ENCODE results near the gene COL6A6.

Gene COL6A6

DNA sequence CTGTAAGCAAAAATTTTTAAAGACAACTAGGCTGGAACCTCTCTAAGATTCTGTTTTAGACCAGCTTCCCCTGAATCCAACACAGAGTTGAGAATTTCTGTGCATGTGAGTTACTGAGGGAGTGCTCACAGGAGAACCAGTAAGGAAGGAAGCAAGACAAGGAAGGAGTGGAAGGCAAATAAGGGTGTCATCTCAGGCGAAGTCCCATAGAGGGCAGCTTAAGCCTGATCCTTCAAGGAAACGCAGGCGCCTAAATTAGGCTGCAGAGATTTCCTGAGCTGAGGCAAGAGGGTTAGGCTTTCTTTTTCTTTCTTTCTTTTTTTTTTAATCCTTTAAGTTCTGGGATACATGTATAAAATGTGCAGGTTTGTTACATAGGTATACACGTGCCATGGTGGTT lies 36.2 kb upstream of the COL6A6 start:
- H3K4me1 ChIP-seq (ENCODE audit: control insufficient read depth, insufficient read depth, low read depth, low read length): no peaks in the 10 kb centered on the region
- H2AFZ ChIP-seq (ENCODE audit: low read depth, low read length): no peak overlapping the region
- no peak overlapping the region for H2BK15ac ChIP-seq (ENCODE audit: low read depth, poor library complexity, severe bottlenecking)
- H3K27me3 ChIP-seq (ENCODE audit: control insufficient read depth in 1 of 2, insufficient read depth in 1 of 2, low read length in 2 of 2): no peaks in the 10 kb centered on the region
- no peak overlapping the region for H3K4me3 ChIP-seq (ENCODE audit: insufficient read depth in 1 of 2, low read depth in 1 of 2, low read length in 2 of 2)
- peaks cover 4% of the 10 kb centered on the region for H3K9me3 ChIP-seq (ENCODE audit: control insufficient read depth, low read length)
- no peak overlapping the region for H3K27ac ChIP-seq (ENCODE audit: low read length, poor library complexity, severe bottlenecking)
- H3K4ac ChIP-seq (ENCODE audit: low read depth in 1 of 2, low read length in 2 of 2): no peak overlapping the region
- no peak overlapping the region for H2BK5ac ChIP-seq (ENCODE audit: low read depth, low read length, poor library complexity, severe bottlenecking)
- H3K9ac ChIP-seq (ENCODE audit: low read length): peak overlapping the region; percentile 45
- H3K36me3 ChIP-seq (ENCODE audit: control insufficient read depth in 1 of 2, insufficient read depth in 2 of 2, low read depth in 1 of 2, low read length in 2 of 2): no peaks in the 10 kb centered on the region
- no peak overlapping the region for H4K91ac ChIP-seq (ENCODE audit: low read length)
- no peak overlapping the region for H3K14ac ChIP-seq (ENCODE audit: low read length in 2 of 2)
- no CpG with 5 or more reads among the region's 4 CpGs for WGBS
- H2BK12ac ChIP-seq (ENCODE audit: low read length in 2 of 2): no peak overlapping the region
- H3K18ac ChIP-seq (ENCODE audit: low read depth in 1 of 2, low read length in 2 of 2): no peak overlapping the region
- no peak overlapping the region for H3K23ac ChIP-seq (ENCODE audit: low read length in 2 of 2)
- no peak overlapping the region for H2AK5ac ChIP-seq (ENCODE audit: low read length, severe bottlenecking)
- H3K79me1 ChIP-seq (replicated peaks; ENCODE audit: low read length, poor library complexity, severe bottlenecking): no peaks in the 10 kb centered on the region
- no peak overlapping the region for H2BK120ac ChIP-seq (ENCODE audit: low read depth, low read length)
- DNase-seq: peak; percentile 16
- H3K4me2 ChIP-seq (ENCODE audit: low read length, poor library complexity, severe bottlenecking): no peak overlapping the region
- no peak overlapping the region for H4K8ac ChIP-seq (ENCODE audit: low read length)

DNA sequence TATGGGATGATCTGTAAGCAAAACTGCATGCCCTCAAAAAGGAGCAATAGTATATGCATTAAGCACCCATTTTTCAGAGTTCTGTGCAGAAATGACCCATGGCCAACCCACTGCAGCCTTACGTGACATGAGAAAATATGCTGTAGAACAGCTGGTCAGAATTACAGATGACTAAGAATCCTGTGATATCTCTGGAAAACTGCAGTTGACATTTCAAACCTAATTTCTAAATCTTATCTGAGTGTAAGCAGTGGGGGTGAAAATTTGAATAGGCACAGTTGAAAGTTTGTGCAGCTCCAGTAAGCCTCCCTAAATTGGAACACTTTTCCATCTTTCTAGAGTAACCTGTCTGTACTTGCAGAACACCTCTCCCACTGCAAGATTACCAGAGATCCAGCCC lies 28.7 kb upstream of the COL6A6 start:
- Histone ChIP-seq H3K14ac (ENCODE audit: low read length in 2 of 2) (no peak overlapping the region), H3K27ac (ENCODE audit: low read length, poor library complexity, severe bottlenecking) (no peak overlapping the region), H4K91ac (ENCODE audit: low read length) (no peak overlapping the region), H2AFZ (ENCODE audit: low read depth, low read length) (no peak overlapping the region), H3K4me3 (ENCODE audit: insufficient read depth in 1 of 2, low read depth in 1 of 2, low read length in 2 of 2) (no peak overlapping the region), H4K8ac (ENCODE audit: low read length) (no peak overlapping the region), H3K4me2 (ENCODE audit: low read length, poor library complexity, severe bottlenecking) (no peak overlapping the region), H3K79me1 (replicated peaks; ENCODE audit: low read length, poor library complexity, severe bottlenecking) (no peaks in the 10 kb centered on the region), H3K9ac (ENCODE audit: low read length) (peak overlapping the region; percentile 62), H3K23ac (ENCODE audit: low read length in 2 of 2) (no peak overlapping the region), H3K4me1 (ENCODE audit: control insufficient read depth, insufficient read depth, low read depth, low read length) (peaks cover 1% of the 10 kb centered on the region), H2BK5ac (ENCODE audit: low read depth, low read length, poor library complexity, severe bottlenecking) (no peak overlapping the region), H2AK5ac (ENCODE audit: low read length, severe bottlenecking) (no peak overlapping the region), H3K18ac (ENCODE audit: low read depth in 1 of 2, low read length in 2 of 2) (no peak overlapping the region), H3K36me3 (ENCODE audit: control insufficient read depth in 1 of 2, insufficient read depth in 2 of 2, low read depth in 1 of 2, low read length in 2 of 2) (no peaks in the 10 kb centered on the region), H2BK15ac (ENCODE audit: low read depth, poor library complexity, severe bottlenecking) (no peak overlapping the region), H3K9me3 (ENCODE audit: control insufficient read depth, low read length) (no peaks in the 10 kb centered on the region), H3K27me3 (ENCODE audit: control insufficient read depth in 1 of 2, insufficient read depth in 1 of 2, low read length in 2 of 2) (no peaks in the 10 kb centered on the region), H3K4ac (ENCODE audit: low read depth in 1 of 2, low read length in 2 of 2) (no peak overlapping the region), H2BK12ac (ENCODE audit: low read length in 2 of 2) (no peak overlapping the region), H2BK120ac (ENCODE audit: low read depth, low read length) (no peak overlapping the region)
- DNase-seq: no peak
- no CpG with 5 or more reads among the region's 1 CpG for WGBS

DNA sequence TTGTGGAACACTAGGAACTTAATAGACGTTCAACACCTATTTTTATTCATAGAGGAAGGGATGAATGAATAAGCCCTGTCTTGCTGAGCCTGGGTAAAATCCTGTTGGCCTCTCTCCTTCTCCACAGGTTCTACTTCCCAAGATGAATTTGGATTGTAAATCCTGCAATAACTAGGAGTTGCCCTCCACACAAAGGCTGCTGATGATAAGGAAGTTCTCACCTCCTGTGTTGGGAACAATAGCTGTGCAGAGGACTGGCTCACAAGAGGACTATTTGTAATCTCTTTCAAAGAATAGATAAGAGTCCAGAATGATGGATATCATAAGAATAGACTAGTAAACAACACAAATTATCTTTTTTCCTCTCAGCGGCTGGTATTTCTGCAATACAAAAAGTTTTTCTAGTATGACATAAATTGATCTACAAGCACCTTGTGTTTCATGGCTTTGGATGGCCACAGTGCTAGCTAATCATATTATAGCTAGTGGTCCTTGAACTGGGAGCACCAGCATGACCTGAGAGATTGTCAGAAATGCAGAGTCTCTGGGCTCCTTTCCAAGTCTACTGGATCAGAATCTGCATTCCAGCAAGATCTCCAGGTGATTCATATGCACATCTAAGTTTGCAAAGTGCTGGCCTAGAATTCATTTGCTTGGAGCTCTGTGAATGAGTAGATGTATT lies 28.1 kb upstream of the COL6A6 start:
- Histone ChIP-seq H3K79me1 (replicated peaks; ENCODE audit: low read length, poor library complexity, severe bottlenecking) (no peaks in the 10 kb centered on the region), H2BK120ac (ENCODE audit: low read depth, low read length) (no peak overlapping the region), H3K9me3 (ENCODE audit: control insufficient read depth, low read length) (no peaks in the 10 kb centered on the region), H3K4me2 (ENCODE audit: low read length, poor library complexity, severe bottlenecking) (no peak overlapping the region), H3K14ac (ENCODE audit: low read length in 2 of 2) (no peak overlapping the region), H2BK5ac (ENCODE audit: low read depth, low read length, poor library complexity, severe bottlenecking) (no peak overlapping the region), H3K27ac (ENCODE audit: low read length, poor library complexity, severe bottlenecking) (no peak overlapping the region), H3K23ac (ENCODE audit: low read length in 2 of 2) (no peak overlapping the region), H4K91ac (ENCODE audit: low read length) (no peak overlapping the region), H3K4ac (ENCODE audit: low read depth in 1 of 2, low read length in 2 of 2) (no peak overlapping the region), H2BK15ac (ENCODE audit: low read depth, poor library complexity, severe bottlenecking) (no peak overlapping the region), H3K4me3 (ENCODE audit: insufficient read depth in 1 of 2, low read depth in 1 of 2, low read length in 2 of 2) (no peak overlapping the region), H2AK5ac (ENCODE audit: low read length, severe bottlenecking) (no peak overlapping the region), H3K18ac (ENCODE audit: low read depth in 1 of 2, low read length in 2 of 2) (no peak overlapping the region), H3K36me3 (ENCODE audit: control insufficient read depth in 1 of 2, insufficient read depth in 2 of 2, low read depth in 1 of 2, low read length in 2 of 2) (no peaks in the 10 kb centered on the region), H3K4me1 (ENCODE audit: control insufficient read depth, insufficient read depth, low read depth, low read length) (peaks cover 1% of the 10 kb centered on the region), H2BK12ac (ENCODE audit: low read length in 2 of 2) (no peak overlapping the region), H4K8ac (ENCODE audit: low read length) (no peak overlapping the region), H2AFZ (ENCODE audit: low read depth, low read length) (no peak overlapping the region), H3K9ac (ENCODE audit: low read length) (peak overlapping the region; percentile 62), H3K27me3 (ENCODE audit: control insufficient read depth in 1 of 2, insufficient read depth in 1 of 2, low read length in 2 of 2) (no peaks in the 10 kb centered on the region)
- no CpG with 5 or more reads among the region's 2 CpGs for WGBS
- DNase-seq: no peak

DNA sequence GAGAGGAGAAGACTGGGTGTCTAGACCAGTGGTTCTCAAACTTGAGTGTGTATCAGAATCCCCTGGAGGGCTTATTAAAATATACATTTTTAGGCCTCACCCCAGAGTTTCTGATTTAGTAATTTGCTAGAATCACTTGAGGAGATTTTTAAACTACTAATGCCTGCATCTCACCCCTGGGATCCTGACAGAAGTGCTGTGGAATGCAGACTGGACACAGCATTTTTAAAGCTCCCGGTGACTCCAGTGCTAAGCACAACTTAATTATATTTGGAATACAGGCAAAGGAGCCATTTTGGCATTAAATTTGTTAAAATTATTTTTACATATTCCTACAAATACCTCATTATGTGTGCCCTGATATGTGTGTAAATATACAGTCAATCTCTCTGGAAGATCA lies 26.7 kb upstream of the COL6A6 start:
- DNase-seq: no peak
- Histone ChIP-seq H3K23ac (ENCODE audit: low read length in 2 of 2) (no peak overlapping the region), H3K18ac (ENCODE audit: low read depth in 1 of 2, low read length in 2 of 2) (no peak overlapping the region), H3K27ac (ENCODE audit: low read length, poor library complexity, severe bottlenecking) (no peak overlapping the region), H2BK12ac (ENCODE audit: low read length in 2 of 2) (no peak overlapping the region), H4K91ac (ENCODE audit: low read length) (no peak overlapping the region), H3K9me3 (ENCODE audit: control insufficient read depth, low read length) (no peaks in the 10 kb centered on the region), H2BK5ac (ENCODE audit: low read depth, low read length, poor library complexity, severe bottlenecking) (no peak overlapping the region), H3K36me3 (ENCODE audit: control insufficient read depth in 1 of 2, insufficient read depth in 2 of 2, low read depth in 1 of 2, low read length in 2 of 2) (no peaks in the 10 kb centered on the region), H3K4ac (ENCODE audit: low read depth in 1 of 2, low read length in 2 of 2) (no peak overlapping the region), H2BK120ac (ENCODE audit: low read depth, low read length) (no peak overlapping the region), H3K14ac (ENCODE audit: low read length in 2 of 2) (no peak overlapping the region), H3K4me3 (ENCODE audit: insufficient read depth in 1 of 2, low read depth in 1 of 2, low read length in 2 of 2) (no peak overlapping the region), H3K79me1 (replicated peaks; ENCODE audit: low read length, poor library complexity, severe bottlenecking) (no peaks in the 10 kb centered on the region), H3K27me3 (ENCODE audit: control insufficient read depth in 1 of 2, insufficient read depth in 1 of 2, low read length in 2 of 2) (no peaks in the 10 kb centered on the region), H2BK15ac (ENCODE audit: low read depth, poor library complexity, severe bottlenecking) (no peak overlapping the region), H3K4me2 (ENCODE audit: low read length, poor library complexity, severe bottlenecking) (no peak overlapping the region), H3K4me1 (ENCODE audit: control insufficient read depth, insufficient read depth, low read depth, low read length) (peaks cover 1% of the 10 kb centered on the region), H4K8ac (ENCODE audit: low read length) (no peak overlapping the region), H2AFZ (ENCODE audit: low read depth, low read length) (no peak overlapping the region), H3K9ac (ENCODE audit: low read length) (peak overlapping the region; percentile 59), H2AK5ac (ENCODE audit: low read length, severe bottlenecking) (no peak overlapping the region)
- WGBS: no CpG with 5 or more reads among the region's 1 CpG

Data from mesenchymal stem cell (in vitro differentiated cells and primary cell).